Ishikawa (cell line): ENCODE measurements around the gene GALNT10.

Experiments used
- CEBPB ChIP-seq: IDR thresholded peaks from 2 replicates; pipeline ENCODE4 v1.6.1; 2012
- EP300 ChIP-seq: IDR thresholded peaks from 2 replicates; pipeline ENCODE4 v1.6.1; 2012; ENCODE audit warnings: borderline replicate concordance
- RAD21 ChIP-seq: IDR thresholded peaks from 2 replicates; pipeline ENCODE4 v1.6.1; 2012; ENCODE audit warnings: low read depth
- TAF1 ChIP-seq: IDR thresholded peaks from 2 replicates; pipeline ENCODE4 v1.6.1; 2012; ENCODE audit warnings: low read depth, mild to moderate bottlenecking
- USF1 ChIP-seq: IDR thresholded peaks from 2 replicates; pipeline ENCODE4 v1.6.1; 2012
- ZBTB7A ChIP-seq: IDR thresholded peaks from 2 replicates; pipeline ENCODE4 v1.6.1; 2012; ENCODE audit warnings: low read depth
- TF ChIP-seq, protein P1 (sequence below): IDR thresholded peaks from 2 replicates; pipeline ENCODE4 v1.6.1; 2012; ENCODE audit warnings: low read depth, mild to moderate bottlenecking

- TF ChIP-seq TAF1 (no peak), CEBPB (no peak), ZBTB7A (no peak), RAD21 (peak; percentile 85), USF1 (no peak), EP300 (no peak)
- TF ChIP-seq, protein P1, sequence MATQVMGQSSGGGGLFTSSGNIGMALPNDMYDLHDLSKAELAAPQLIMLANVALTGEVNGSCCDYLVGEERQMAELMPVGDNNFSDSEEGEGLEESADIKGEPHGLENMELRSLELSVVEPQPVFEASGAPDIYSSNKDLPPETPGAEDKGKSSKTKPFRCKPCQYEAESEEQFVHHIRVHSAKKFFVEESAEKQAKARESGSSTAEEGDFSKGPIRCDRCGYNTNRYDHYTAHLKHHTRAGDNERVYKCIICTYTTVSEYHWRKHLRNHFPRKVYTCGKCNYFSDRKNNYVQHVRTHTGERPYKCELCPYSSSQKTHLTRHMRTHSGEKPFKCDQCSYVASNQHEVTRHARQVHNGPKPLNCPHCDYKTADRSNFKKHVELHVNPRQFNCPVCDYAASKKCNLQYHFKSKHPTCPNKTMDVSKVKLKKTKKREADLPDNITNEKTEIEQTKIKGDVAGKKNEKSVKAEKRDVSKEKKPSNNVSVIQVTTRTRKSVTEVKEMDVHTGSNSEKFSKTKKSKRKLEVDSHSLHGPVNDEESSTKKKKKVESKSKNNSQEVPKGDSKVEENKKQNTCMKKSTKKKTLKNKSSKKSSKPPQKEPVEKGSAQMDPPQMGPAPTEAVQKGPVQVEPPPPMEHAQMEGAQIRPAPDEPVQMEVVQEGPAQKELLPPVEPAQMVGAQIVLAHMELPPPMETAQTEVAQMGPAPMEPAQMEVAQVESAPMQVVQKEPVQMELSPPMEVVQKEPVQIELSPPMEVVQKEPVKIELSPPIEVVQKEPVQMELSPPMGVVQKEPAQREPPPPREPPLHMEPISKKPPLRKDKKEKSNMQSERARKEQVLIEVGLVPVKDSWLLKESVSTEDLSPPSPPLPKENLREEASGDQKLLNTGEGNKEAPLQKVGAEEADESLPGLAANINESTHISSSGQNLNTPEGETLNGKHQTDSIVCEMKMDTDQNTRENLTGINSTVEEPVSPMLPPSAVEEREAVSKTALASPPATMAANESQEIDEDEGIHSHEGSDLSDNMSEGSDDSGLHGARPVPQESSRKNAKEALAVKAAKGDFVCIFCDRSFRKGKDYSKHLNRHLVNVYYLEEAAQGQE, result no peak
Measured at GRCh38 chr5:154179846-154180710, 10.5 kb upstream of the GALNT10 start.
